GM12878 (cell line): ENCODE data around the gene ECM2. TPM values are rescaled to one million over a fixed set of nuclear protein-coding genes. Genes with fewer than 3 reads are reported as not detected.

Source experiments
- microRNA-seq: library from miRNA; unstranded; fragments of <30 nt; microRNA quantifications from one replicate; pipeline ENCODE4, GENCODE V29; 2018
- polyA plus RNA-seq, 11 experiments: library from polyadenylated mRNA; depleted of rRNA in 4 of 11; unstranded in 6 of 11; stranded (reverse) in 5 of 11; fragments of >200 nt; fragmentation: Nextera tagmentation in 4 of 11; fragmentation: Illumina TruSeq in 1 of 11; extraction: Ambion mirVana in 4 of 11; extraction: Trizol in 1 of 11; gene quantifications; 1 replicate in 1 of 11; 2 replicates in 10 of 11; pipeline versions ENCODE4 v1.2.1 to v1.2.3, GENCODE V29; 2011 to 2016; ENCODE audit warnings: inconsistent platforms in 2 of 11, missing spikeins in 2 of 11, low read depth in 1 of 11
- small RNA-seq: library from RNA; depleted of rRNA; stranded (forward); fragments of <200 nt; gene quantifications from one replicate; pipeline ENCODE3, GENCODE V24; 2014
- total RNA-seq, 4 experiments: library from RNA; depleted of rRNA in 3 of 4; stranded (reverse); fragments of >200 nt in 3 of 4; fragmentation: Illumina TruSeq in 1 of 4; extraction: Trizol in 1 of 4; gene quantifications; 2 replicates each; pipeline versions ENCODE4 v1.2.1 to v1.2.3, GENCODE V29; 2013 to 2021

Gene ECM2
- total and polyA plus RNA-seq, 10 of the 15 experiments (the other 5 are each of a cell fraction or from before 2014, with no cell fraction given) = 0.03 to 0.67 (median 0.09) TPM; not detected in 2

Small RNAs within 50 kb of the gene (microRNA-seq; reads per million reads assigned to microRNA genes)
- gene MIR4670 = not detected

Small RNAs within 50 kb of the gene (small RNA-seq; reads per million reads assigned to genes)
- not detected for gene AL157827.1
- gene MIR4670 = not detected

Other genes starting within 250 kb of the ECM2 start
Only the 7 nearest of the 8 such genes appear.
- 35.4 and 37.4 TPM in 2 replicates for gene NOL8, start 210.6 kb downstream of the ECM2 start, total RNA-seq (2014; rRNA removed)
- 41.6 and 46.1 TPM in 2 replicates for gene NOL8, start 210.6 kb downstream of the ECM2 start, total RNA-seq (2014; rRNA removed; fragmentation: Illumina TruSeq; extraction: Trizol)
- 34.4 and 35.3 TPM in 2 replicates for gene NOL8, start 210.6 kb downstream of the ECM2 start, total RNA-seq (2021)
- gene NOL8, start 210.6 kb downstream of the ECM2 start, polyA plus RNA-seq (2011; rRNA removed) = 34.9 and 55.5 TPM in 2 replicates
- gene NOL8, start 210.6 kb downstream of the ECM2 start, polyA plus RNA-seq (2014; fragmentation: Illumina TruSeq; extraction: Trizol) = 55.5 and 62.8 TPM in 2 replicates
- 10 to 100 TPM; 55.9 to 58.6 TPM for gene NOL8, start 210.6 kb downstream of the ECM2 start, polyA plus RNA-seq (2014; fragmentation: Nextera tagmentation; extraction: Ambion mirVana)
- gene NOL8, start 210.6 kb downstream of the ECM2 start, polyA plus RNA-seq (2014; rRNA removed) = 23.3 and 33.6 TPM in 2 replicates
- 10 to 100 TPM; 52.3 to 54.4 TPM for gene NOL8, start 210.6 kb downstream of the ECM2 start, polyA plus RNA-seq (2016; fragmentation: Nextera tagmentation; extraction: Ambion mirVana)
- gene CENPP, start 210.0 kb downstream of the ECM2 start, total RNA-seq (2014; rRNA removed) = 20.3 and 24.2 TPM in 2 replicates
- gene CENPP, start 210.0 kb downstream of the ECM2 start, total RNA-seq (2014; rRNA removed; fragmentation: Illumina TruSeq; extraction: Trizol) = 22.1 and 24.5 TPM in 2 replicates
- gene CENPP, start 210.0 kb downstream of the ECM2 start, total RNA-seq (2021) = 17.5 and 19.3 TPM in 2 replicates
- gene CENPP, start 210.0 kb downstream of the ECM2 start, polyA plus RNA-seq (2011; rRNA removed) = 13.2 and 21.0 TPM in 2 replicates
- 26.9 and 28.1 TPM in 2 replicates for gene CENPP, start 210.0 kb downstream of the ECM2 start, polyA plus RNA-seq (2014; fragmentation: Illumina TruSeq; extraction: Trizol)
- 10 to 100 TPM in 1 of 2 experiments, 1 to 10 TPM in 1; 9.4 to 11.7 TPM for gene CENPP, start 210.0 kb downstream of the ECM2 start, polyA plus RNA-seq (2014; fragmentation: Nextera tagmentation; extraction: Ambion mirVana)
- 14.9 and 15.2 TPM in 2 replicates for gene CENPP, start 210.0 kb downstream of the ECM2 start, polyA plus RNA-seq (2014; rRNA removed)
- gene CENPP, start 210.0 kb downstream of the ECM2 start, polyA plus RNA-seq (2016; fragmentation: Nextera tagmentation; extraction: Ambion mirVana) = 10 to 100 TPM; 30.2 to 31.4 TPM
- 0.05 and 0.11 TPM in 2 replicates for gene OGN, start 131.4 kb downstream of the ECM2 start, total RNA-seq (2014; rRNA removed)
- gene OGN, start 131.4 kb downstream of the ECM2 start, total RNA-seq (2014; rRNA removed; fragmentation: Illumina TruSeq; extraction: Trizol) = not detected in 2 replicates
- gene OGN, start 131.4 kb downstream of the ECM2 start, total RNA-seq (2021) = 0.11 TPM in 1 of 2 replicates, not detected in the other
- gene OGN, start 131.4 kb downstream of the ECM2 start, polyA plus RNA-seq (2011; rRNA removed) = not detected in 2 replicates
- 0.04 TPM in 1 of 2 replicates, not detected in the other for gene OGN, start 131.4 kb downstream of the ECM2 start, polyA plus RNA-seq (2014; fragmentation: Illumina TruSeq; extraction: Trizol)
- under 1 TPM in 1 of 2 experiments, not detected in 1; 0.19 TPM for gene OGN, start 131.4 kb downstream of the ECM2 start, polyA plus RNA-seq (2014; fragmentation: Nextera tagmentation; extraction: Ambion mirVana)
- 0.05 TPM in 1 of 2 replicates, not detected in the other for gene OGN, start 131.4 kb downstream of the ECM2 start, polyA plus RNA-seq (2014; rRNA removed)
- gene OGN, start 131.4 kb downstream of the ECM2 start, polyA plus RNA-seq (2016; fragmentation: Nextera tagmentation; extraction: Ambion mirVana) = 1 to 10 TPM; 2.1 to 2.5 TPM
- not detected in 2 replicates for gene OMD, start 111.5 kb downstream of the ECM2 start, total RNA-seq (2014; rRNA removed)
- gene OMD, start 111.5 kb downstream of the ECM2 start, total RNA-seq (2014; rRNA removed; fragmentation: Illumina TruSeq; extraction: Trizol) = not detected in 2 replicates
- not detected in 2 replicates for gene OMD, start 111.5 kb downstream of the ECM2 start, total RNA-seq (2021)
- gene OMD, start 111.5 kb downstream of the ECM2 start, polyA plus RNA-seq (2011; rRNA removed) = not detected in 2 replicates
- gene OMD, start 111.5 kb downstream of the ECM2 start, polyA plus RNA-seq (2014; fragmentation: Illumina TruSeq; extraction: Trizol) = not detected in 2 replicates
- gene OMD, start 111.5 kb downstream of the ECM2 start, polyA plus RNA-seq (2014; fragmentation: Nextera tagmentation; extraction: Ambion mirVana) = under 1 TPM in 1 of 2 experiments, not detected in 1; 0.08 TPM
- gene OMD, start 111.5 kb downstream of the ECM2 start, polyA plus RNA-seq (2014; rRNA removed) = not detected in 2 replicates
- under 1 TPM; 0.57 to 0.70 TPM for gene OMD, start 111.5 kb downstream of the ECM2 start, polyA plus RNA-seq (2016; fragmentation: Nextera tagmentation; extraction: Ambion mirVana)
- gene ASPN, start 53.5 kb downstream of the ECM2 start, total RNA-seq (2014; rRNA removed) = not detected in 2 replicates
- not detected in 2 replicates for gene ASPN, start 53.5 kb downstream of the ECM2 start, total RNA-seq (2014; rRNA removed; fragmentation: Illumina TruSeq; extraction: Trizol)
- gene ASPN, start 53.5 kb downstream of the ECM2 start, total RNA-seq (2021) = not detected in 2 replicates
- not detected in 2 replicates for gene ASPN, start 53.5 kb downstream of the ECM2 start, polyA plus RNA-seq (2011; rRNA removed)
- not detected in 2 replicates for gene ASPN, start 53.5 kb downstream of the ECM2 start, polyA plus RNA-seq (2014; fragmentation: Illumina TruSeq; extraction: Trizol)
- gene ASPN, start 53.5 kb downstream of the ECM2 start, polyA plus RNA-seq (2014; fragmentation: Nextera tagmentation; extraction: Ambion mirVana) = under 1 TPM in 1 of 2 experiments, not detected in 1; 0.03 TPM
- not detected in 2 replicates for gene ASPN, start 53.5 kb downstream of the ECM2 start, polyA plus RNA-seq (2014; rRNA removed)
- under 1 TPM; 0.42 to 0.47 TPM for gene ASPN, start 53.5 kb downstream of the ECM2 start, polyA plus RNA-seq (2016; fragmentation: Nextera tagmentation; extraction: Ambion mirVana)
- 12.9 and 17.6 TPM in 2 replicates for gene IPPK, start 134.1 kb upstream of the ECM2 start, total RNA-seq (2014; rRNA removed)
- 11.4 and 11.5 TPM in 2 replicates for gene IPPK, start 134.1 kb upstream of the ECM2 start, total RNA-seq (2014; rRNA removed; fragmentation: Illumina TruSeq; extraction: Trizol)
- gene IPPK, start 134.1 kb upstream of the ECM2 start, total RNA-seq (2021) = 10.1 and 10.7 TPM in 2 replicates
- 21.8 and 22.1 TPM in 2 replicates for gene IPPK, start 134.1 kb upstream of the ECM2 start, polyA plus RNA-seq (2011; rRNA removed)
- gene IPPK, start 134.1 kb upstream of the ECM2 start, polyA plus RNA-seq (2014; fragmentation: Illumina TruSeq; extraction: Trizol) = 10.6 and 12.8 TPM in 2 replicates
- gene IPPK, start 134.1 kb upstream of the ECM2 start, polyA plus RNA-seq (2014; fragmentation: Nextera tagmentation; extraction: Ambion mirVana) = 1 to 10 TPM; 2.1 to 4.0 TPM
- gene IPPK, start 134.1 kb upstream of the ECM2 start, polyA plus RNA-seq (2014; rRNA removed) = 9.2 and 10.6 TPM in 2 replicates
- gene IPPK, start 134.1 kb upstream of the ECM2 start, polyA plus RNA-seq (2016; fragmentation: Nextera tagmentation; extraction: Ambion mirVana) = 10 to 100 TPM; 11.4 to 11.5 TPM
- 19.2 and 20.2 TPM in 2 replicates for gene BICD2, start 228.8 kb upstream of the ECM2 start, total RNA-seq (2014; rRNA removed)
- gene BICD2, start 228.8 kb upstream of the ECM2 start, total RNA-seq (2014; rRNA removed; fragmentation: Illumina TruSeq; extraction: Trizol) = 13.6 and 14.4 TPM in 2 replicates
- gene BICD2, start 228.8 kb upstream of the ECM2 start, total RNA-seq (2021) = 24.1 and 25.5 TPM in 2 replicates
- 4.2 and 5.3 TPM in 2 replicates for gene BICD2, start 228.8 kb upstream of the ECM2 start, polyA plus RNA-seq (2011; rRNA removed)
- 10.1 and 11.9 TPM in 2 replicates for gene BICD2, start 228.8 kb upstream of the ECM2 start, polyA plus RNA-seq (2014; fragmentation: Illumina TruSeq; extraction: Trizol)
- 1 to 10 TPM; 5.8 to 7.0 TPM for gene BICD2, start 228.8 kb upstream of the ECM2 start, polyA plus RNA-seq (2014; fragmentation: Nextera tagmentation; extraction: Ambion mirVana)
- 14.5 and 16.1 TPM in 2 replicates for gene BICD2, start 228.8 kb upstream of the ECM2 start, polyA plus RNA-seq (2014; rRNA removed)
- gene BICD2, start 228.8 kb upstream of the ECM2 start, polyA plus RNA-seq (2016; fragmentation: Nextera tagmentation; extraction: Ambion mirVana) = 10 to 100 TPM; 14.3 to 15.1 TPM